DMS79 treated with DMSO at 0.1 percent for 48 hours (cell line): ENCODE measurements around the gene FBXL5.
A peak's percentile ranks its signal among the peaks of the same experiment; 100 is the strongest.
"Not testable (repeated sequence)": the region's sequence is repeated elsewhere in the genome, so short reads cannot be mapped to it uniquely, and the experiment has no call there.

Experiments
- DNase-seq: peaks from one replicate; lab custom pipeline; 2025; lab: John Stamatoyannopoulos, UW

The FBXL5 gene

GRCh38 chr4:15649914-15650545, 5.1 kb downstream of the FBXL5 start:
- DNase-seq, result peak; percentile 15

GRCh38 chr4:15648600-15648999, 6.6 kb downstream of the FBXL5 start:
- no peak for DNase-seq

- DNase-seq, result no peak
Observed at GRCh38 chr4:15638418-15638817, 16.7 kb downstream of the FBXL5 start.

DNA sequence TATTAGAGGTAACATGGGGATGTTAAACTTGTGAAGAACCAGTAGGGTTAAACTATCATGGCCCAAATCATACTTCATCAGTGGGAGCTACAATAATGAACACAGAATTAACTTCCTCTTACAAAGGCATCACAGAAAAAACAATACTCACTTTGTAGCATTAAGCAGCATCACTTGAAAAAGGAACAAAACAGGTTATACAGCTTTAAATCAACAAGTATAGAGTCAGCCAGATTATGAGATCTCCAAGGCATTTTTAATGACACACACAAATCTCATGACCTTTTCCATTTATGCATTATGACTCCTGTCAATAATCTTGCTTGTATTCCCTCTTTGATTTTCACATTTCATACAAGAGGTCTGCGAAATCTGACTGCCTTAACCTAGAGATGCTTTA, 18.3 kb downstream of the FBXL5 start:
- no peak for DNase-seq

DNA sequence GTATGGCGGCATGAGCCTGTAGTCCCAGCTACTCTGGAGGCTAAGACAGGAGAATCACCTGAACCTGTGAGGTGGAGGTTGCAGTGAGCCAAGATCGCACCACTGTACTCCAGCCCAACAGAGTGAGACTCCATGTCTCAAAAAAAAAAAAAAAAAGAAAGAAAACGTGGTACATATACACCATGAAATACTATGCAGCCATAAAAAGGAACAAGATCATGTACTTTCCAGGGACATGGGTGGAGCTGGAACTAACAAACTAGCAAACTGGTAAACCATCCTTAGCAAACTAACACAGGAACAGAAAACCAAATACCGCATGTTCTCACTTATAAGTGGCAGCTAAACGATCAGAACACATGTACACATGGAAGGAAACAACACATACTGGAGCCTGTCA, 37.8 kb downstream of the FBXL5 start:
- DNase-seq, result not testable (repeated sequence)

GRCh38 chr4:15614891-15615290, 40.3 kb downstream of the FBXL5 start:
- not testable (repeated sequence) for DNase-seq

GRCh38 chr4:15612136-15612535, 43.0 kb downstream of the FBXL5 start:
- DNase-seq, result no peak

GRCh38 chr4:15610855-15611254, 44.3 kb downstream of the FBXL5 start:
- DNase-seq, result no peak

GRCh38 chr4:15605537-15605936, 49.6 kb downstream of the FBXL5 start:
- DNase-seq, result no peak

DNA sequence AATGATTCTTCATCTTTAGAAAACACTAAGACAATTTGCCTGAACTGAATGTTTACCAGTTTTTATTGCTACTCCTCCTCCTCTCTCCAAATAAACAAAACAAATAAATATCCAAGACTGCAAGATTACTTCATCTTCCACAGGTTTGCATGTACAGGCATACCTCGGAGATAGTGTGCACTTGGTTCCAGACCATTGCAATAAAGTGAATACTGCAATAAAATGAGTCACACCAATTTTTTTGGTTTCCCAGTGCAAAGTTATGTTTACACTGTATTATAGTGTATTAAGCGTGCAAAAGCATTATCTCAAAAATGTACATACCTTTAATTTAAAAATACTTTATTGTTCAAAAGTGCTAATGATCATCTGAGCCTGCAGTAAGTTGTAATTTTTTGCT, 53.3 kb downstream of the FBXL5 start:
- DNase-seq, result no peak

- DNase-seq, result no peak
Observed at GRCh38 chr4:15600176-15600575, 55.0 kb downstream of the FBXL5 start.

- DNase-seq, result no peak
Observed at GRCh38 chr4:15598644-15599043, 56.5 kb downstream of the FBXL5 start.

GRCh38 chr4:15592799-15593198, 62.4 kb downstream of the FBXL5 start:
- DNase-seq, result no peak

DNA sequence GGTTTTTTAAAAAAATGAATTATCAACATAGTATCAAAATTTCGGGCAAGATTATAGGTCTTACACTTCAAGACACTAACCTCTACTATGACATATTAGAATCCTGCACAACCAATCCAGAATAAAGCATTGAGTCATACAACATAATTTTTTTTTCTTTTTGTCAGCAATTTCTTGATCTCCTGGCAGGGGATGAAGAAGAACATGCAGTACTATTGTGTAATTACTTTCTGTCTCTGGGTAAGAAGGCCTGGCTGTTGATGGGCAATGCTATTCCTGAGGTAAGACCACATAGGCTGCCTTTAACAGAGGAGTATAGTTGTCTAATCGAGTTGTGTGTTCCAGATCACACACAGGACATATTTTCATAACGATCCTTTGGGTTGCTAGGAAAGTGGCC, 67.5 kb downstream of the FBXL5 start:
- no peak for DNase-seq

- DNase-seq, result no peak
Observed at GRCh38 chr4:15586066-15586465, 69.1 kb downstream of the FBXL5 start.

GRCh38 chr4:15585331-15585730, 69.8 kb downstream of the FBXL5 start:
- DNase-seq, result no peak

- DNase-seq, result no peak
Observed at GRCh38 chr4:15584785-15585184, 70.4 kb downstream of the FBXL5 start.

- no peak for DNase-seq
Observed at GRCh38 chr4:15577508-15577907, 77.6 kb downstream of the FBXL5 start.

- DNase-seq, result no peak
Observed at GRCh38 chr4:15575966-15576365, 79.2 kb downstream of the FBXL5 start.

DNA sequence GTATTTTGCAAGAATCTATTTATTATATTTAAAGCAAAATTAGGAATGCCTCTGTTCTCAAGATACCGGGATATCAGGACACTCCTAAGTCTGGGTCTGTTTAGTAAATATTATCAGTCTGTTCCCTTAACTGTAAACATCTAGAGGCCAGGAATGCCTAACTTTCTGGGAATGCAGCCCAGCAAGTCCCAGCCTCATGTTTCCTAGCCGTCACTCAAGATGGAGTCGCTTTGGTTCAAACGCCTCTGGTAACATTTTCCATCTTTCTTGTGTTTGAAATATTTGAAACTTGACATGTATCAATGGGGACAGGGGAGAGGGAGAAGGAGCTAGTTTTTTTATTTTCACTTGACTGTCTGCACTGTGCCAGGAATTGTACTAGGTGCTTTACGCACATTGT, 85.4 kb downstream of the FBXL5 start:
- DNase-seq, result no peak

DNA sequence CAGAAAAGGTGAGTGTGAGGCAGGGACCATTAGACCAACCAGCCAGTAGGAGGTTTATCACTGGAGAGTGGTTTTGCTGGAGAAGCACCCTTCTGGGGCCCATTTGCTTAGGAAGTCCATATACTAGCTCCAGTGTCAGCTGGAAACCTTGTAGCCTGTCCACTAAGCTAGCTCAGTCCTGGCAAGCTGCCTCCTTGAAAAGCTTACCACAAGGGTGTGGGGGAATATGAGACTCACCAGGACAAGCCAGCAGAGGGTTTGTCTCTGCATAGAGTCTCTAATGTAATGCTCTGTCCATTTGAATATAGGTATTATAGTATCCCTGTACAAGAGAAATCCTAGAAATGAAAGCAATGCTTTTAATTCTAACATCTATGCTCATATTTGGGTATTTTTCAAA, 86.3 kb downstream of the FBXL5 start:
- no peak for DNase-seq

- DNase-seq, result no peak
Observed at GRCh38 chr4:15563871-15564270, 91.3 kb downstream of the FBXL5 start.

- no peak for DNase-seq
Observed at GRCh38 chr4:15562623-15563022, 92.5 kb downstream of the FBXL5 start.

GRCh38 chr4:15562114-15562513, 93.0 kb downstream of the FBXL5 start:
- no peak for DNase-seq

DNA sequence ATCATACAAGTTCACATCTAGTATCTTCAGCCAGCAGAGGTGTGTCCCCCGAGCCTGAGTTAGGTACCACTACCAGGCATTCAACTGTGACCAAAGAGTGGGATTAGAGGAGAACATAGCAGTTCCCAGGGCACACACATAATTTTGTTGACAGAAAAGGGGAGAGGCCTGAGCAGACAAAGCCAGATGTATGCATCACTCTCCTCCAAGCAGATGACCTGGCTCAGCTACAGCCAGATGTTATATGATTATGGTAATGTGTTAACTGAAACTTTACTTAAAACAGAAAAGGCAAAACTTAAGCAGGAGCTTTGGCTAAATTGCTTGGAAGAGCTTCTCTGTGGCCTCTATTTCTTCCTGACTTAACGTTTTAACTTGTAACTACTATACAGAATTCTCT, 96.6 kb downstream of the FBXL5 start:
- DNase-seq, result no peak
